KOPT-K1 (cell line): ENCODE results near the gene GNG11.
"Not testable (repeated sequence)": the region's sequence is repeated elsewhere in the genome, so short reads cannot be mapped to it uniquely, and the experiment has no call there.

Source experiments
- H3K27ac ChIP-seq: fragments of 200-600 bp; sonication (generic); 2 replicates; pipeline ENCODE4 v1.5.1; 2016; ENCODE audit warnings: antibody characterized with exemption, mild to moderate bottlenecking, low read depth, low read length; ENCODE audit not compliant: poor library complexity, severe bottlenecking
- H3K36me3 ChIP-seq: fragments of 200-600 bp; sonication (generic); 2 replicates; pipeline ENCODE4 v1.5.1; 2017; ENCODE audit warnings: antibody characterized with exemption, mild to moderate bottlenecking, low read length, moderate library complexity; ENCODE audit not compliant: insufficient read depth
- H3K9me3 ChIP-seq: fragments of 200-600 bp; sonication (generic); 2 replicates; pipeline ENCODE4 v1.5.1; 2017; ENCODE audit warnings: antibody characterized with exemption, low read length, mild to moderate bottlenecking; ENCODE audit not compliant: insufficient read depth, poor library complexity, severe bottlenecking

GNG11 gene

GRCh38 chr7:93895859-93896600 lies 25.5 kb upstream of the GNG11 start:
- Histone ChIP-seq H3K27ac (no peak overlapping the region), H3K9me3 (no peaks in the 10 kb centered on the region), H3K36me3 (no peaks in the 10 kb centered on the region)

- Histone ChIP-seq H3K9me3 (no peaks in the 10 kb centered on the region), H3K36me3 (no peaks in the 10 kb centered on the region), H3K27ac (no peak overlapping the region)
These were observed 23.9 kb upstream of the GNG11 start for GRCh38 chr7:93897680-93898079.

DNA sequence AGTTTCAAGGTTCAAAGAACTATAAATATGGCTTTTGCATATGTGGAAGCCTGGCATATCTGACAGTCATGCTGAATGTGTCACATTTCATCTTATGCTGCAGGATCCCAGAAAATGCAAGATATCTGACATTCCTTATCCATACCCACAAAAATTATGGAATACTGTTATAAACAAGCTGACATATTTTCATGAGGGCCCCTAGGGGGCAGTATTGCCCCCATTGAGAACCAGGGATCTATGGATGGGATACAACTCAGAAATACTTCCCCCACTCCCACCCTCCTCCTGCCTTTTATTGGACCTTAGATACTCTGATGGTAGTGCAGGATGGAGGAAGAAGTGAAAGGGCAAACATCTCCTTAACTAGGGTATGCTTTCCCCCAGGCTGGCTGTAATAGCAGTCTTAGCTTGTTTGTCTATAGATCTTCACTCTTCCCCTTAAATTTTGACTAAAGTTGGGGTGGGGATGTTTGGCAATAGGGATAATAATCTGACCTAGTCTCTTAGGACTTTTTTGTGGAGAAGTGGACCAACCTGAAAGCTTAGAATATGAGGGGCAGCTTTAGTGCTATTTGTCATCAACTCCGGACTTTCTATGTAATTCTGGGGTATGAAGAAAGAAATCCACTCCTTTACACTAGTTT lies 18.6 kb upstream of the GNG11 start:
- H3K9me3 ChIP-seq, result no peaks in the 10 kb centered on the region
- no peak overlapping the region for H3K27ac ChIP-seq
- no peaks in the 10 kb centered on the region for H3K36me3 ChIP-seq

DNA sequence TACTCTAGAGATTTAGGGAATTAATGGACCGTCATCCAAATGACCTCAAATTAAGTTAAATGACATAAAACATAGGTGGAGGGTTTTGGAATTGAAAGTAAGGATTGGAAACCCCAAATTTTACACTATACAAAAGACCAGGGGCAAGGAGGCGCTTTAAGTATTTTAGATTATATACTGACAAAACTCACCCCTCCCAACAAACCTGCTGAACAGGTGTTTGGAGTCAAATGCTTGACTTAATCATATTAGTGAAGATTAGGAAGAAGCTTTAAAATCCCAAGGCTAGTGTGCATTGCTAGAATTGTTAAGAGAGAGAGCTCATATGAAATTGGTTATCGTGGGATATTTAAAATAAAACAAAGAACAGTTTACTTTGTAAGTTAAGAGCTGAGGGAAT lies 15.3 kb upstream of the GNG11 start, which contains the start of gene GNGT1:
Gene GNGT1 (plus strand): TSS at position 301 of the 400 bp plus-strand sequence. CDS start 180 bp downstream, outside the sequence.
- H3K27ac ChIP-seq, result no peak within 1 kb of the TSS
- no peaks in the 10 kb centered on the region for H3K36me3 ChIP-seq
- H3K9me3 ChIP-seq, result no peaks in the 10 kb centered on the region

DNA sequence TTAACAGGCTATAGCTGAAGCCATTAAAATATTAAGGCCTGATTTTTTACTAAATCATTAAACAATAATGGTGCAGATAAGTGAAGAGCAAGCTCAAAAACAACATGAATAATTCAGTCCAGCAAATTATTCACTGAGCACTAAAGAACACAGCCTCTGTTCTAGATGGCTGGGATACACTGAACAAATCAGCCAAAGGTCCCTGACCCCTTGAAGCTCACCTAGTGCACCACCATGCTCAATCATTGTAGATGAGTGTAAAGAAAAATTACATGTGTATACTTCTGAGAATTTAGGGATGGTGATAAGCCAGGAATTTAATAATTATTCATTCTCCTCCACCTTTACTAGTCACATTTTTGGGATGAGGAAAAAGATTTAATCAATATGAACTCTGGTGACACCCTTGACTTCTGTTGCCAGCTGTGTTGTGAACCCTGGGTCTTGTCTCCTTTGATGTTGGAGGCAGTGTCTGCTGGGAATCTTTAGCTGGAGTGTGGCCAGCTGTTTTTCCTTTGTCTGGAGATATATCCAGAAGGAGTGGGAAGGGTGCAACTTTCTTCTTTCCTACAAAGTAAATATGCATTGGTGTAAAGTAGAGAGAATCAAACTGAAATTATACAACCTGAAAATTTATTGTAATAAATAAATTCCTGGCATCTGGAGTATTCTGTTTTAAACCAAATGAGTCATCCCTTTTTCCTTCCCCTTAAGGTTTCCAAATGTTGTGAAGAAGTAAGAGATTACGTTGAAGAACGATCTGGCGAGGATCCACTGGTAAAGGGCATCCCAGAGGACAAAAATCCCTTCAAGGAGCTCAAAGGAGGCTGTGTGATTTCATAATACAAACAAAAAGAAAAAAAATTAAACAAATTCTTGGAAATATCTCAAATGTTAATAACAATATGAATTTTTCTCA lies 11.2 kb upstream of the GNG11 start:
- no peak overlapping the region for H3K27ac ChIP-seq
- H3K9me3 ChIP-seq, result no peaks in the 10 kb centered on the region
- H3K36me3 ChIP-seq, result no peaks in the 10 kb centered on the region

GRCh38 chr7:93911242-93911641 lies 10.3 kb upstream of the GNG11 start:
- H3K27ac ChIP-seq, H3K9me3 ChIP-seq, H3K36me3 ChIP-seq: not testable (repeated sequence)

- not testable (repeated sequence) for H3K36me3 ChIP-seq, H3K27ac ChIP-seq, H3K9me3 ChIP-seq
These were observed 9.9 kb upstream of the GNG11 start for GRCh38 chr7:93911661-93912060.

- Histone ChIP-seq H3K27ac (no peak overlapping the region), H3K36me3 (no peaks in the 10 kb centered on the region), H3K9me3 (no peaks in the 10 kb centered on the region)
These were observed 8.3 kb upstream of the GNG11 start for GRCh38 chr7:93913197-93913596.

- H3K36me3 ChIP-seq, result no peaks in the 10 kb centered on the region
- no peak overlapping the region for H3K27ac ChIP-seq
- H3K9me3 ChIP-seq, result no peaks in the 10 kb centered on the region
These were observed 6.9 kb upstream of the GNG11 start for GRCh38 chr7:93914581-93915066.

DNA sequence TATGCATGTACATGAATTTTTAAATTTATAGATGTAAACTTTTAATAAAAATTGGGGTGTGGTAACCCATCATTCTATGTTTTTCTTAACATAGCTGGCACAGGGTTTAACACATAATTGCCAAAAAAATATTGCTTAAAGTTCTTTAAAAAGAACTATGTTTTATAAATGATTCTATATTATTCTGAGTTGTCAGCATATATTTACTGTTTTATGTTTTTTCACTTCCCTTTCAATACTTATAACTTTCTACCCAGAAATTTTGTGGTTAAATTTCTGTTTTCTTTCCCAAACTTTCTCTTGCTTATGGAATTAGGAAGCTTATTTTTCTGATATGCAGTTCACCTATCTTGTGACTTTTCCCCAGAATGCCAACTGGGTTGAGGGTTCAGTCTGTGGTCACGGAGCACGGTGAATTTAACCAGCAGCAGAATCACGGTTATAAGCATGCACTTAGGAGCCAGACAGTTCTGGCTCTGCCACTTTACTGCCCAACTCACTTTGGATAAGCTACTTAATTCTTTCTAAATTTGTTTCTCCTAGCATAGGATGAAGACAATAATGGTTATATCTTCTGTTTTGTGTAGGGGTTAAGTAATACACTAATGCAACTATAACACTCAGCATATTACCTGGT lies 6.2 kb upstream of the GNG11 start:
- not testable (repeated sequence) for H3K36me3 ChIP-seq, H3K9me3 ChIP-seq, H3K27ac ChIP-seq

DNA sequence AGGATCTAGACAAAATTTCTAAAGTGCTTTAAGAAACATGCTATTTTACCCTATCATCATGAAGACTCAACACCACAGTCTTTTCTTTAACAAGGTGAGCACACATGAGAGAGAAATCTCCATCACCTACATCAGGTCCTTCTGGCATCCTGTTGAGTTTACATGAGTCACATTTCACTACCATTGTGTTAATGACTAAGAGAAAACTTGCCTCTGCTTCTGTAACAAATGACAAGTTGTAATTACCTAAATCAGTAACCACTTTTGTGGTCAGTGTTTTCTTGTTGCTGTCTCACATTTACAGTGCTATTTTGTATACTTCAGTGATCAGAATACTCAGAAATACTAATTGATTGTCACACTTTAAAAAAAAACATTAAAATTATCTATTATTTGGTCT lies 5.6 kb upstream of the GNG11 start:
- H3K9me3 ChIP-seq, H3K27ac ChIP-seq, H3K36me3 ChIP-seq: not testable (repeated sequence)

- not testable (repeated sequence) for H3K9me3 ChIP-seq, H3K27ac ChIP-seq, H3K36me3 ChIP-seq
These were observed 5.2 kb upstream of the GNG11 start for GRCh38 chr7:93916315-93916714.

DNA sequence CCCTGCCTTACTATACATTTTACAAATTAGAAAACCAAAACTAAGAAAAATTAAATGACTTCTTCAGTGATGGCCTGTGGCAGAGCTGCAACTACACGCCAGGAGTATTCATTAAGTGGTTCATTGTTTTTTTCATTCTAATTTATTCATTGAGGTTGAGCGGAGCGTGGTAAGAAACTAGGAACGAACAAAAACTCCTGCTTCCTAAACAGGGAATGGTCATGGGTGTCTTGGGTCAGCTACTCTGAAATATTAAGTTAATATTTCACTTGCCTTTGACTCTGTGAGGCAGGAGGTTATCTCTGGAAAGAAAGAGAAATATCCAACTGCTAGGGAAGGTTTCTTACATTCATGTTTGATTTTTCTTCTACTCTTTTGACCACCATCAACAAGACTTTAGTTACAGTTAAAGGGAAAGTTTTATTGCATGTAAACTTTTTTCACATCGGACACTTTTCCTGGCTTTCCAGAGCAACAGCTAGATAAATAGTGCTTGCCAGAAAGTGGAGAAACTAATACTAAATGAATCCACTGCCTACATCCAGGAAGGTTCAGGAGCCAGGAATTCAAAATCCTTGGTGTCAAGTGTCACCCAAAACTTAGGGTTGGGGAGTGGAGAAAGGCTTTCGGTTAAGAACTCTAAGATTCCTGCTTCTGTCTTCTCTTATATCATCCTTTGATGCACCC lies 896 bp upstream of the GNG11 start:
- no peak overlapping the region for H3K27ac ChIP-seq
- H3K36me3 ChIP-seq, result no peaks in the 10 kb centered on the region
- H3K9me3 ChIP-seq, result no peaks in the 10 kb centered on the region

- no peak overlapping the region for H3K27ac ChIP-seq
These were observed 349 bp upstream of the GNG11 start for GRCh38 chr7:93921186-93921585.

More at GRCh38 chr7:93921186-93921585, 349 bp upstream of the GNG11 start:
- Histone ChIP-seq H3K9me3 (no peaks in the 10 kb centered on the region), H3K36me3 (no peaks in the 10 kb centered on the region)
